Breast epithelium (tissue), 4 donors: ENCODE measurements around the gene PACSIN3. TPM values are rescaled to one million over a fixed set of nuclear protein-coding genes. Genes with fewer than 3 reads are reported as not detected.

Experiments
- DNase-seq, 2 donors: peaks; one replicate each; pipeline ENCODE4 v3.0.0-alpha.2; 2019; ENCODE audit warnings: low spot score in 2 of 2
- H3K27ac ChIP-seq, 2 donors: fragments of 200-600 bp; sonication (generic) in 1 of 2; one replicate each; pipeline ENCODE4 v1.5.1; 2016 to 2019; ENCODE audit warnings: mild to moderate bottlenecking in 1 of 2
- H3K27me3 ChIP-seq, 2 donors: fragments of 200-600 bp; sonication (generic) in 1 of 2; one replicate each; pipeline versions ENCODE4 v1.5.1 to v1.6.0; 2017 to 2019; ENCODE audit warnings: control low read depth in 1 of 2, mild to moderate bottlenecking in 1 of 2
- H3K36me3 ChIP-seq: fragments of 200-600 bp; one replicate; pipeline ENCODE4 v1.5.1; 2019
- H3K4me1 ChIP-seq, 2 donors: fragments of 200-600 bp; sonication (generic); one replicate each; pipeline ENCODE4 v1.5.1; 2016 to 2019; ENCODE audit warnings: control low read depth in 1 of 2
- H3K4me3 ChIP-seq, 3 donors: fragments of 200-600 bp; sonication (generic); 1 replicate in 2 of 3; 2 replicates in 1 of 3; pipeline ENCODE4 v1.5.1; 2016 to 2019; ENCODE audit warnings: mild to moderate bottlenecking in 3 of 3, moderate library complexity in 2 of 3
- H3K9me3 ChIP-seq, 2 donors: fragments of 200-600 bp; sonication (generic) in 1 of 2; one replicate each; pipeline ENCODE4 v1.5.1; 2016 to 2019; ENCODE audit warnings: control low read depth in 1 of 2
- POLR2A ChIP-seq: fragments of 450-650 bp; IDR thresholded peaks from one replicate; pipeline ENCODE4 v1.6.1; 2016; ENCODE audit warnings: antibody characterized with exemption, mild to moderate bottlenecking, moderate library complexity
- POLR2AphosphoS5 ChIP-seq, 3 donors: sonication (generic); formaldehyde crosslinking; IDR thresholded peaks; one replicate each; pipeline ENCODE4 v1.6.1; 2017; ENCODE audit warnings: antibody characterized with exemption in 3 of 3
- intact Hi-C: fragments of 100-400 bp; cut with DNase I; formaldehyde crosslinking; loops from one replicate; pipeline ENCODE4 v1.15.1; 2023; ENCODE audit warnings: low total_unique reads
- total RNA-seq, 3 donors: library from RNA; depleted of rRNA; stranded (reverse); fragments of >200 nt; gene quantifications; one replicate each; pipeline ENCODE4 v1.1.0, GENCODE V29; 2016
- TF ChIP-seq, protein P1 (sequence below), 3 donors: fragments of 450-650 bp; IDR thresholded peaks; one replicate each; pipeline ENCODE4 v1.5.1; 2016 to 2017; ENCODE audit warnings: antibody characterized with exemption in 3 of 3, mild to moderate bottlenecking in 3 of 3, moderate library complexity in 3 of 3

PACSIN3 gene
- total RNA-seq, 3 donors from 2014 or later = 9.9 to 47.3 (median 33.1) TPM

DNA sequence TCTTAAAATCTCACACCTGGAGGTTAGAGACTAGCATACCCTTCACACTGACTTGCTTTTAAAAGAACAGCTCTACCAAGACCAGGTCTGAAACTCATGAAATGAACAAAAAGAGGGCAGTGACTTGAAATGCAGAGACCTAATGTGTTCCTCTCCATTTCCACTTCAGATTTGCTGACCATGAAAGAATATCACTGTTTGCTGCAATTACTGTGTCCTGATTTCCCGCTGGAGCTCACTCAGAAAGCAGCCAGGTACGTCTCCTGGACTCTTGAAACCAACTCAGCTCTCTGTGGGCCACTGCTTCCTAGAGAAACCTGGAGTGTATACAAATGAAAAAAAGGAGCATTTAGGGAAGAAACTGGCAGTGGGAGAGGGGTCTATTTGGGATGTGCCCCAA lies 48.8 kb downstream of the PACSIN3 start:
- H3K27ac ChIP-seq = no peak overlapping the region
- no peak for TF ChIP-seq POLR2A
- H3K9me3 ChIP-seq = no peaks in the 10 kb centered on the region
- DNase-seq = no peak
- no peaks in the 10 kb centered on the region for H3K36me3 ChIP-seq
- no peaks in the 10 kb centered on the region for H3K27me3 ChIP-seq
- H3K4me3 ChIP-seq = no peak overlapping the region
- peaks cover 0 to 1% of the 10 kb centered on the region in 2 donors for H3K4me1 ChIP-seq
- intact Hi-C loops = no loop called here

DNA sequence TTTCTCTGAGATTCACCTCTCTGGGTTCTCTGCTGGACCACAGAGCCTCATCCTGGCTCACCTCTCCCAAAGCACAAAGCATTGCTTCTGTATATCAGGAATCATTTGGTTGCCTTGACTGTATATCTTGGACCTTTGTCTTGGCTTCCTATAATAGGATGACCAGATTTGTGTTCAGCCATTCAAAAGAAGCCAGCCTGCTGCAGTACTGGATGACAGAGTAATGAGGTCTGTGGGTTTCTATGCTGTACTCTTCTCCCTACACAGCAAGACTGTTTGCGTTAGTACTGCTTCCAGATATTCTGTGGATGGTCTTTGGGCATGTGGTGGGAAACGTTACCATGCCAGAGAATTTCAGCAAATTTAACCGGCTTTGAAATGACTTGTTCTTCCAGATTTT lies 49.3 kb downstream of the PACSIN3 start:
- Histone ChIP-seq H3K4me3 (no peak overlapping the region), H3K9me3 (no peaks in the 10 kb centered on the region), H3K36me3 (no peaks in the 10 kb centered on the region), H3K27ac (no peak overlapping the region), H3K4me1 (no peaks in the 10 kb centered on the region), H3K27me3 (no peaks in the 10 kb centered on the region)
- TF ChIP-seq POLR2AphosphoS5 (IDR thresholded peaks at IDR 0.05) (no peak), POLR2A (no peak)
- TF ChIP-seq, protein P1, sequence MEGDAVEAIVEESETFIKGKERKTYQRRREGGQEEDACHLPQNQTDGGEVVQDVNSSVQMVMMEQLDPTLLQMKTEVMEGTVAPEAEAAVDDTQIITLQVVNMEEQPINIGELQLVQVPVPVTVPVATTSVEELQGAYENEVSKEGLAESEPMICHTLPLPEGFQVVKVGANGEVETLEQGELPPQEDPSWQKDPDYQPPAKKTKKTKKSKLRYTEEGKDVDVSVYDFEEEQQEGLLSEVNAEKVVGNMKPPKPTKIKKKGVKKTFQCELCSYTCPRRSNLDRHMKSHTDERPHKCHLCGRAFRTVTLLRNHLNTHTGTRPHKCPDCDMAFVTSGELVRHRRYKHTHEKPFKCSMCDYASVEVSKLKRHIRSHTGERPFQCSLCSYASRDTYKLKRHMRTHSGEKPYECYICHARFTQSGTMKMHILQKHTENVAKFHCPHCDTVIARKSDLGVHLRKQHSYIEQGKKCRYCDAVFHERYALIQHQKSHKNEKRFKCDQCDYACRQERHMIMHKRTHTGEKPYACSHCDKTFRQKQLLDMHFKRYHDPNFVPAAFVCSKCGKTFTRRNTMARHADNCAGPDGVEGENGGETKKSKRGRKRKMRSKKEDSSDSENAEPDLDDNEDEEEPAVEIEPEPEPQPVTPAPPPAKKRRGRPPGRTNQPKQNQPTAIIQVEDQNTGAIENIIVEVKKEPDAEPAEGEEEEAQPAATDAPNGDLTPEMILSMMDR (IDR thresholded peaks at IDR 0.05) = no peak
- DNase-seq = no peak
- intact Hi-C loops = no loop called here

DNA sequence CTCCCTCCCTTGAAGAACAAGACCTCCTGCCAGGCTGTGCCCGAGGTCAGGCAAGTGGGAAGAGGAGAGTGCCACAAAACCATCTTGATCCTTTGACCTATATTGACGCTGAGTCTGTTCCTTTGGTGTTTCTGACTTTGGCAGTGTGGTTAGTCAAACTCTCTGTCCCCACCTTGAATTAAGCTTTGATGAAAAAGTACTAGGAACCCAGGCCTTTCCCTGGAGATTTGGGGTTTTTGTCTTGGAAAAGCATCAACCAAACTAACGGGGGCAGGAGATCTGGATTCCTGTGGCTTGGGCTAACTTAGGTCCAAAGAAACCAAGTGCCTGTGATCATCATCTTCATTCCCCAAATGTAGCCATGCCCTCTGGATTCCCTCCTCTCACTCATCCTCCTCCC lies 49.9 kb downstream of the PACSIN3 start:
- intact Hi-C loops = no loop called here
- no peaks in the 10 kb centered on the region for H3K27me3 ChIP-seq
- no peaks in the 10 kb centered on the region for H3K4me1 ChIP-seq
- no peak for TF ChIP-seq POLR2A
- TF ChIP-seq, protein P1 (IDR thresholded peaks at IDR 0.05) = no peak
- TF ChIP-seq POLR2AphosphoS5 (IDR thresholded peaks at IDR 0.05) = no peak
- no peaks in the 10 kb centered on the region for H3K9me3 ChIP-seq
- H3K4me3 ChIP-seq = no peak overlapping the region
- no peaks in the 10 kb centered on the region for H3K36me3 ChIP-seq
- no peak overlapping the region for H3K27ac ChIP-seq
- no peak for DNase-seq

DNA sequence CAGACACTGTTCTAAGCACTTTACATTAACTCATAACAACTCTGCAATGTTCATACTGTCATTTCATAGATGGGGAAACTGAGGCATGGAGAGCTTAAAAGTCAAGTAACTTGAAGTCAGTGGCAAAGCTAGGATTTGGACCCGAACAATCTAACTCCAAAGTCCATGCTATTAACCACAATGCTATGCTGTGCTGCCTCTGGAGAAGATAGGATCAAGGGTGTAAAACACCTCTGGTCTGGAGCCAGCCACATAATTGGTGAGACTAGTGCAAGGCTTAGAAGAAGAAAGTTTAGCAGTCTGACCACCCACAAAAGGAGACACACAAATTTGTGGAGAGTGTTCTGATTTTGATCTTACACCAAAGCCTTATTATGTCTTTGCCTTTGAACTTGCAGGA lies 53.3 kb downstream of the PACSIN3 start:
- DNase-seq = no peak
- Histone ChIP-seq H3K36me3 (no peaks in the 10 kb centered on the region), H3K27me3 (no peaks in the 10 kb centered on the region), H3K4me1 (no peaks in the 10 kb centered on the region), H3K27ac (no peak overlapping the region), H3K9me3 (no peaks in the 10 kb centered on the region), H3K4me3 (no peak overlapping the region)
- TF ChIP-seq, protein P1 (IDR thresholded peaks at IDR 0.05) = no peak
- TF ChIP-seq POLR2AphosphoS5 (IDR thresholded peaks at IDR 0.05) (no peak), POLR2A (no peak)
- intact Hi-C loops = no loop called here

DNA sequence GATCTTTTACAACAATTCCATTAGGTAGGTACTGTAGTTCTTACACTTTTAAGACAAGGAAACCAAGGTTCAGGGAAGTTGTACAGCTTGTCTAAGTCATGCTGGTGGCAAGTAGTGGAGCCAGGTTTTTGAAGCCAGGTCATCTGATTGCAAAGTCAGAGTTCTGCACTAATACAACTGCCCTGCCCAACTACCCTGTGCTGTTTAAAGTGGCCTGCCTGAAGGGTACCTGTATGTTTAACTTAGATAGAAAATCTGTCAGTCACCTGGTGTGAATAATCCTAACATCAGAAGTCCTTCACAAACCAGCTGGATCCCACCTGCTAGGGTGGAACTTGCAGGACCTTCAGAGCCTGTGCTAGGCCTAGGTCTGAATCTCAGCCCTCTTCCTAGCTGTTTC lies 53.7 kb downstream of the PACSIN3 start:
- intact Hi-C loops = no loop called here
- Histone ChIP-seq H3K27me3 (no peaks in the 10 kb centered on the region), H3K4me1 (no peaks in the 10 kb centered on the region), H3K36me3 (no peaks in the 10 kb centered on the region), H3K27ac (no peak overlapping the region), H3K4me3 (no peak overlapping the region), H3K9me3 (no peaks in the 10 kb centered on the region)
- TF ChIP-seq POLR2A (no peak), POLR2AphosphoS5 (IDR thresholded peaks at IDR 0.05) (no peak)
- TF ChIP-seq, protein P1 (IDR thresholded peaks at IDR 0.05) = no peak
- DNase-seq = no peak

DNA sequence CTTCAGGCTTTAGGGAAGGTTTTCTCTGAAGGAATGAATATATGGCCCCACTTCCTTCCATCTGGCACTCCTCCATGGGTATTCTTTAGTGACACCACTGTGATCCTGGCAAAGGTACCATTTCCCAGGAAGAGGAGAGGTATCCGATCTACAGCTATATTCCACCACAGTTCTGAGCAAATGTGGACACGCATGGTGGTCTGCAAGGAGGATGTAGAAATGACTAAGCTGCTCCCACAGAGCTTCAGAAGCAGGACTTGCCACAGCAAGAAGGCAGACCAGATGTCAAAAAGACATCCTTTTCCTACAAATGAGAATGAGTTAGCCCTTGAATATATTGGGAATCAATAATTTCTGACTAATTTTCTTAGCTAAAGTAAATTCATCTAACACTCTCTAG lies 55.1 kb downstream of the PACSIN3 start:
- intact Hi-C loops = no loop called here
- no peaks in the 10 kb centered on the region for H3K4me1 ChIP-seq
- no peak for DNase-seq
- TF ChIP-seq, protein P1 (IDR thresholded peaks at IDR 0.05) = no peak
- TF ChIP-seq POLR2AphosphoS5 (IDR thresholded peaks at IDR 0.05) = no peak
- TF ChIP-seq POLR2A = no peak
- H3K27ac ChIP-seq = no peak overlapping the region
- no peaks in the 10 kb centered on the region for H3K36me3 ChIP-seq
- no peaks in the 10 kb centered on the region for H3K27me3 ChIP-seq
- no peaks in the 10 kb centered on the region for H3K9me3 ChIP-seq
- H3K4me3 ChIP-seq = no peak overlapping the region
